ENCODE results near the gene PFDN4. TPM values are rescaled to one million over a fixed set of nuclear protein-coding genes. Genes with fewer than 3 reads are reported as not detected.
"Not testable (repeated sequence)": the region's sequence is repeated elsewhere in the genome, so short reads cannot be mapped to it uniquely, and the experiment has no call there.

Gene PFDN4
- total and polyA plus RNA-seq, 4 donors, result 19.8 to 120 (median 45.4) TPM

- WGBS, 2 donors, result 94 to 99% methylated on average over 5 of the region's 5 CpGs
- ATAC-seq (ENCODE audit: low FRiP score), result no peak
- intact Hi-C loops (cut with DNase I), result loop anchor here (5.0 kb wide), 3 partner anchors 129 to 424 kb away; partner anchors contain the start of gene DOK5 (in 1 of the 2)
These were observed 15.4 kb downstream of the PFDN4 start for GRCh38 chr20:54223285-54223684.

GRCh38 chr20:54223751-54224150 is 15.9 kb downstream of the PFDN4 start:
- Histone ChIP-seq H3K4me3 (ENCODE audit: low read length in 2 of 2) (no peak overlapping the region), H3K27me3 (ENCODE audit: control insufficient read depth in 1 of 2, insufficient read depth in 2 of 2, low read length in 1 of 2) (no peaks in the 10 kb centered on the region), H3K4me1 (ENCODE audit: control insufficient read depth in 1 of 2, insufficient read depth in 2 of 2, low read length in 2 of 2) (peaks cover 2 to 5% of the 10 kb centered on the region in 2 donors), H3K27ac (ENCODE audit: low read depth in 1 of 2, low read length in 2 of 2) (no peak overlapping the region), H3K36me3 (ENCODE audit: control insufficient read depth in 1 of 2, insufficient read depth in 2 of 2, low read length in 1 of 2) (no peaks in the 10 kb centered on the region), H3K9me3 (ENCODE audit: control insufficient read depth, low read length) (no peaks in the 10 kb centered on the region)
- intact Hi-C loops (cut with DNase I), result loop anchor here (5.0 kb wide), 3 partner anchors 129 to 424 kb away; partner anchors contain the start of gene DOK5 (in 1 of the 2)
- DNase-seq (no peak), ATAC-seq (ENCODE audit: low FRiP score) (no peak)
- 93 to 97% methylated on average over 4 of the region's 4 CpGs for WGBS, 2 donors

More at GRCh38 chr20:54223285-54223684, 15.4 kb downstream of the PFDN4 start:
- H3K27ac ChIP-seq (ENCODE audit: low read depth in 1 of 2, low read length in 2 of 2), result no peak overlapping the region
- DNase-seq, result no peak
- H3K4me3 ChIP-seq (ENCODE audit: low read length in 2 of 2), result no peak overlapping the region
- H3K27me3 ChIP-seq (ENCODE audit: control insufficient read depth in 1 of 2, insufficient read depth in 2 of 2, low read length in 1 of 2), result no peaks in the 10 kb centered on the region
- no peaks in the 10 kb centered on the region for H3K9me3 ChIP-seq (ENCODE audit: control insufficient read depth, low read length)
- H3K36me3 ChIP-seq (ENCODE audit: control insufficient read depth in 1 of 2, insufficient read depth in 2 of 2, low read length in 1 of 2), result no peaks in the 10 kb centered on the region
- peaks cover 2 to 5% of the 10 kb centered on the region in 2 donors for H3K4me1 ChIP-seq (ENCODE audit: control insufficient read depth in 1 of 2, insufficient read depth in 2 of 2, low read length in 2 of 2)

GRCh38 chr20:54224642-54225041 is 16.8 kb downstream of the PFDN4 start:
- not testable (repeated sequence) for H3K27me3 ChIP-seq (ENCODE audit: control insufficient read depth in 1 of 2, insufficient read depth in 2 of 2, low read length in 1 of 2); H3K4me1 ChIP-seq (ENCODE audit: control insufficient read depth in 1 of 2, insufficient read depth in 2 of 2, low read length in 2 of 2); H3K27ac ChIP-seq (ENCODE audit: low read depth in 1 of 2, low read length in 2 of 2); DNase-seq; ATAC-seq (ENCODE audit: low FRiP score); H3K4me3 ChIP-seq (ENCODE audit: low read length in 2 of 2); H3K36me3 ChIP-seq (ENCODE audit: control insufficient read depth in 1 of 2, insufficient read depth in 2 of 2, low read length in 1 of 2); H3K9me3 ChIP-seq (ENCODE audit: control insufficient read depth, low read length)
- 78 to 80% methylated on average over 9 of the region's 9 CpGs for WGBS, 2 donors
- intact Hi-C loops (cut with DNase I), result loop anchor here (5.0 kb wide), 3 partner anchors 128 to 423 kb away; partner anchors contain the start of gene DOK5 (in 1 of the 2)

GRCh38 chr20:54227241-54227640 is 19.4 kb downstream of the PFDN4 start:
- no peaks in the 10 kb centered on the region for H3K9me3 ChIP-seq (ENCODE audit: control insufficient read depth, low read length)
- no peak for ATAC-seq (ENCODE audit: low FRiP score)

GRCh38 chr20:54227751-54228150 is 19.9 kb downstream of the PFDN4 start:
- ATAC-seq (ENCODE audit: low FRiP score), result no peak
- Histone ChIP-seq H3K36me3 (ENCODE audit: control insufficient read depth in 1 of 2, insufficient read depth in 2 of 2, low read length in 1 of 2) (no peaks in the 10 kb centered on the region), H3K4me3 (ENCODE audit: low read length in 2 of 2) (no peak overlapping the region), H3K27ac (ENCODE audit: low read depth in 1 of 2, low read length in 2 of 2) (no peak overlapping the region), H3K9me3 (ENCODE audit: control insufficient read depth, low read length) (no peaks in the 10 kb centered on the region), H3K27me3 (ENCODE audit: control insufficient read depth in 1 of 2, insufficient read depth in 2 of 2, low read length in 1 of 2) (no peaks in the 10 kb centered on the region), H3K4me1 (ENCODE audit: control insufficient read depth in 1 of 2, insufficient read depth in 2 of 2, low read length in 2 of 2) (no peaks in the 10 kb centered on the region)
- WGBS, 2 donors, result 96 to 98% methylated on average over 5 of the region's 5 CpGs
- no peak for DNase-seq
- intact Hi-C loops (cut with DNase I), result loop anchor here in 1 of 2 donors (2.0 kb wide), 1 partner anchor 63 kb away; no protein-coding TSS in a partner anchor

More at GRCh38 chr20:54227241-54227640, 19.4 kb downstream of the PFDN4 start:
- Histone ChIP-seq H3K27ac (ENCODE audit: low read depth in 1 of 2, low read length in 2 of 2) (no peak overlapping the region), H3K4me1 (ENCODE audit: control insufficient read depth in 1 of 2, insufficient read depth in 2 of 2, low read length in 2 of 2) (no peaks in the 10 kb centered on the region), H3K27me3 (ENCODE audit: control insufficient read depth in 1 of 2, insufficient read depth in 2 of 2, low read length in 1 of 2) (no peaks in the 10 kb centered on the region), H3K36me3 (ENCODE audit: control insufficient read depth in 1 of 2, insufficient read depth in 2 of 2, low read length in 1 of 2) (no peaks in the 10 kb centered on the region), H3K4me3 (ENCODE audit: low read length in 2 of 2) (no peak overlapping the region)
- intact Hi-C loops (cut with DNase I), result loop anchor here in 1 of 2 donors (2.0 kb wide), 1 partner anchor 64 kb away; no protein-coding TSS in a partner anchor
- no peak for DNase-seq

- no peak overlapping the region for H3K27ac ChIP-seq (ENCODE audit: low read depth in 1 of 2, low read length in 2 of 2)
- intact Hi-C loops (cut with DNase I), result no loop called here
- ATAC-seq (ENCODE audit: low FRiP score), result no peak
- DNase-seq, result no peak
- 7 to 14% methylated on average over 3 of the region's 3 CpGs for WGBS, 2 donors
- H3K9me3 ChIP-seq (ENCODE audit: control insufficient read depth, low read length), result no peaks in the 10 kb centered on the region
- H3K4me3 ChIP-seq (ENCODE audit: low read length in 2 of 2), result no peak overlapping the region
- H3K4me1 ChIP-seq (ENCODE audit: control insufficient read depth in 1 of 2, insufficient read depth in 2 of 2, low read length in 2 of 2), result no peaks in the 10 kb centered on the region
- H3K36me3 ChIP-seq (ENCODE audit: control insufficient read depth in 1 of 2, insufficient read depth in 2 of 2, low read length in 1 of 2), result no peaks in the 10 kb centered on the region
- H3K27me3 ChIP-seq (ENCODE audit: control insufficient read depth in 1 of 2, insufficient read depth in 2 of 2, low read length in 1 of 2), result no peaks in the 10 kb centered on the region
These were observed 21.0 kb downstream of the PFDN4 start for GRCh38 chr20:54228841-54229240.

GRCh38 chr20:54229566-54230160 is 21.8 kb downstream of the PFDN4 start:
- no peaks in the 10 kb centered on the region for H3K4me1 ChIP-seq (ENCODE audit: control insufficient read depth in 1 of 2, insufficient read depth in 2 of 2, low read length in 2 of 2)
- no peaks in the 10 kb centered on the region for H3K27me3 ChIP-seq (ENCODE audit: control insufficient read depth in 1 of 2, insufficient read depth in 2 of 2, low read length in 1 of 2)
- H3K4me3 ChIP-seq (ENCODE audit: low read length in 2 of 2), result no peak overlapping the region
- H3K27ac ChIP-seq (ENCODE audit: low read depth in 1 of 2, low read length in 2 of 2), result no peak overlapping the region
- H3K36me3 ChIP-seq (ENCODE audit: control insufficient read depth in 1 of 2, insufficient read depth in 2 of 2, low read length in 1 of 2), result no peaks in the 10 kb centered on the region
- 5 to 13% methylated on average over 2 of the region's 2 CpGs for WGBS, 2 donors
- no peaks in the 10 kb centered on the region for H3K9me3 ChIP-seq (ENCODE audit: control insufficient read depth, low read length)
- intact Hi-C loops (cut with DNase I), result no loop called here
- DNase-seq (no peak), ATAC-seq (ENCODE audit: low FRiP score) (no peak)

GRCh38 chr20:54231036-54231435 is 23.1 kb downstream of the PFDN4 start:
- WGBS, 2 donors, result 22 to 27% methylated on average over 3 of the region's 3 CpGs
- Histone ChIP-seq H3K4me3 (ENCODE audit: low read length in 2 of 2) (no peak overlapping the region), H3K27ac (ENCODE audit: low read depth in 1 of 2, low read length in 2 of 2) (no peak overlapping the region), H3K4me1 (ENCODE audit: control insufficient read depth in 1 of 2, insufficient read depth in 2 of 2, low read length in 2 of 2) (no peaks in the 10 kb centered on the region), H3K27me3 (ENCODE audit: control insufficient read depth in 1 of 2, insufficient read depth in 2 of 2, low read length in 1 of 2) (no peaks in the 10 kb centered on the region), H3K9me3 (ENCODE audit: control insufficient read depth, low read length) (no peaks in the 10 kb centered on the region), H3K36me3 (ENCODE audit: control insufficient read depth in 1 of 2, insufficient read depth in 2 of 2, low read length in 1 of 2) (no peaks in the 10 kb centered on the region)
- DNase-seq (no peak), ATAC-seq (ENCODE audit: low FRiP score) (no peak)
- intact Hi-C loops (cut with DNase I), result no loop called here

GRCh38 chr20:54234991-54235390 is 27.1 kb downstream of the PFDN4 start:
- no peak for ATAC-seq (ENCODE audit: low FRiP score)
- Histone ChIP-seq H3K4me3 (ENCODE audit: low read length in 2 of 2) (no peak overlapping the region), H3K9me3 (ENCODE audit: control insufficient read depth, low read length) (no peaks in the 10 kb centered on the region), H3K4me1 (ENCODE audit: control insufficient read depth in 1 of 2, insufficient read depth in 2 of 2, low read length in 2 of 2) (no peaks in the 10 kb centered on the region), H3K36me3 (ENCODE audit: control insufficient read depth in 1 of 2, insufficient read depth in 2 of 2, low read length in 1 of 2) (no peaks in the 10 kb centered on the region), H3K27ac (ENCODE audit: low read depth in 1 of 2, low read length in 2 of 2) (no peak overlapping the region), H3K27me3 (ENCODE audit: control insufficient read depth in 1 of 2, insufficient read depth in 2 of 2, low read length in 1 of 2) (no peaks in the 10 kb centered on the region)
- intact Hi-C loops (cut with DNase I), result no loop called here
- DNase-seq, result no peak
- 89 to 92% methylated on average over 2 of the region's 2 CpGs for WGBS, 2 donors
